Measurements from ENCODE around the gene SPEF1.

The SPEF1 gene

GRCh38 chr20:3751305-3751674 lies 30.0 kb downstream of the SPEF1 start:
- DNase-seq = no peak
- no peak for TF ChIP-seq CTCF (IDR thresholded peaks at IDR 0.05)
- H3K9me3 Mint-ChIP-seq = no peaks in the 10 kb centered on the region
- no peak overlapping the region for H3K27ac Mint-ChIP-seq
- H3K36me3 Mint-ChIP-seq (ENCODE audit: low read depth) = peaks cover 17% of the 10 kb centered on the region
- peaks cover 54% of the 10 kb centered on the region for H3K27me3 Mint-ChIP-seq (ENCODE audit: low read depth, poor library complexity)
- peaks cover 4% of the 10 kb centered on the region for H3K4me1 Mint-ChIP-seq
- H3K4me3 Mint-ChIP-seq = no peak overlapping the region

- no peaks in the 10 kb centered on the region for H3K9me3 Mint-ChIP-seq
- peaks cover 8% of the 10 kb centered on the region for H3K4me1 Mint-ChIP-seq
- peak; percentile 84 for DNase-seq
- H3K4me3 Mint-ChIP-seq = peak overlapping the region; percentile 32
- no peak overlapping the region for H3K27ac Mint-ChIP-seq
- peak; percentile 92 for TF ChIP-seq CTCF (IDR thresholded peaks at IDR 0.05)
- peaks cover 67% of the 10 kb centered on the region for H3K27me3 Mint-ChIP-seq (ENCODE audit: low read depth, poor library complexity)
- peaks cover 30% of the 10 kb centered on the region for H3K36me3 Mint-ChIP-seq (ENCODE audit: low read depth)
These were observed 31.3 kb downstream of the SPEF1 start for GRCh38 chr20:3749689-3750531.

- H3K27ac Mint-ChIP-seq = no peak overlapping the region
- DNase-seq = no peak
- peaks cover 11% of the 10 kb centered on the region for H3K4me1 Mint-ChIP-seq
- H3K36me3 Mint-ChIP-seq (ENCODE audit: low read depth) = peaks cover 37% of the 10 kb centered on the region
- H3K9me3 Mint-ChIP-seq = peaks cover 6% of the 10 kb centered on the region
- TF ChIP-seq CTCF (IDR thresholded peaks at IDR 0.05) = no peak
- H3K4me3 Mint-ChIP-seq = no peak overlapping the region
- H3K27me3 Mint-ChIP-seq (ENCODE audit: low read depth, poor library complexity) = peaks cover 74% of the 10 kb centered on the region
These were observed 32.1 kb downstream of the SPEF1 start for GRCh38 chr20:3749087-3749688.

- no peak for TF ChIP-seq CTCF (IDR thresholded peaks at IDR 0.05)
- no peak overlapping the region for H3K27ac Mint-ChIP-seq
- peaks cover 44% of the 10 kb centered on the region for H3K36me3 Mint-ChIP-seq (ENCODE audit: low read depth)
- H3K4me1 Mint-ChIP-seq = peaks cover 11% of the 10 kb centered on the region
- H3K9me3 Mint-ChIP-seq = peaks cover 7% of the 10 kb centered on the region
- no peak for DNase-seq
- no peak overlapping the region for H3K4me3 Mint-ChIP-seq
- H3K27me3 Mint-ChIP-seq (ENCODE audit: low read depth, poor library complexity) = peaks cover 81% of the 10 kb centered on the region
These were observed 33.2 kb downstream of the SPEF1 start for GRCh38 chr20:3748073-3748472.

DNA sequence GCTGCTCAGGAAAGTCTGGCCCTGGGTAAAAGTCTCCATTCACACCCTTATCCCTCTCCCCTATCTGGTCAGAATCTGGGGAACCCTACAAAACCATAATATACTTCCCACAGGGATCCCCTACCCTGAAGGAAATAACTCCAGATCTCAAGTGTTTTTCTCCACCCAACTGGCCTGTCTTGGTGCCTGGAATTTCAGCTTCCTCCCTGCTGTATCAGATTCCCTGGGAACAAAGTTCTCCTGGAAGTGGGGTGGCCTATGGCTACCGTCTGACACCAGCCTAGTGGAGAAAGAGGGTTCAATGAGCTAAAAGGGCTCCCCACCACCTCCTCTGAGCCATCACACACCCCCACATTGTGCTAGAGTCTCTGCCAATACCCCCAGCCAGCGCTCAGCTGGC lies 33.8 kb downstream of the SPEF1 start:
- Mint-ChIP-seq H3K27ac (no peak overlapping the region), H3K36me3 (ENCODE audit: low read depth) (peaks cover 44% of the 10 kb centered on the region), H3K27me3 (ENCODE audit: low read depth, poor library complexity) (peaks cover 78% of the 10 kb centered on the region), H3K4me3 (no peak overlapping the region), H3K9me3 (peaks cover 7% of the 10 kb centered on the region), H3K4me1 (peaks cover 11% of the 10 kb centered on the region)
- TF ChIP-seq CTCF (IDR thresholded peaks at IDR 0.05) = no peak
- no peak for DNase-seq
